HEK293 (cell line): ENCODE data around the gene CDKN2AIP.

Source experiments
- CTCF ChIA-PET: fragments of 350-600 bp; formaldehyde crosslinking; extraction: SDS; loops from one replicate; lab custom pipeline; 2021; ENCODE audit warnings: antibody characterized with exemption; lab: Yijun Ruan, JAX
- POLR2A ChIA-PET: fragments of 300-600 bp; formaldehyde crosslinking; extraction: SDS; loops from one replicate; lab custom pipeline; 2020; ENCODE audit warnings: antibody characterized with exemption, inconsistent platforms; lab: Yijun Ruan, JAX
- H3K27ac ChIP-seq: fragments of 200-500 bp; sonication (Bioruptor generic); 2 replicates; pipeline ENCODE4 v1.5.1; 2014; ENCODE audit warnings: low read depth, low read length, control low read depth, inconsistent platforms; ENCODE audit errors: extremely low read depth
- H3K36me3 ChIP-seq, 2 experiments: fragments of 200-500 bp in 1 of 2; sonication (Bioruptor generic) in 1 of 2; 1 replicate in 1 of 2; 2 replicates in 1 of 2; pipeline ENCODE4 v1.5.1; 2014 to 2017; ENCODE audit warnings: inconsistent platforms in 2 of 2, low read length in 2 of 2; ENCODE audit not compliant: control insufficient read depth in 2 of 2, insufficient read depth in 1 of 2
- H3K4me1 ChIP-seq: fragments of 200-500 bp; sonication (Bioruptor generic); 2 replicates; pipeline ENCODE4 v1.5.1; 2014; ENCODE audit warnings: mild to moderate bottlenecking, low read length, inconsistent platforms; ENCODE audit not compliant: control insufficient read depth, insufficient read depth
- H3K4me3 ChIP-seq: 2 replicates; pipeline ENCODE4 v1.5.1; 2011; ENCODE audit warnings: low read depth, mild to moderate bottlenecking, control low read depth, low read length, moderate library complexity
- H3K9me3 ChIP-seq: fragments of 200-500 bp; sonication (Bioruptor generic); 2 replicates; pipeline ENCODE4 v1.5.1; 2014; ENCODE audit warnings: low read depth, low read length, inconsistent platforms; ENCODE audit not compliant: control insufficient read depth, insufficient read depth
- BCL11A ChIP-seq: fragments of 450-650 bp; formaldehyde crosslinking; IDR thresholded peaks from 2 replicates; pipeline ENCODE4 v1.5.1; 2016; ENCODE audit warnings: low read depth, missing biosample characterization, missing genetic modification characterization
- GFI1B ChIP-seq: fragments of 450-650 bp; formaldehyde crosslinking; IDR thresholded peaks from 2 replicates; pipeline ENCODE4 v1.5.1; 2016; ENCODE audit warnings: missing biosample characterization, missing genetic modification characterization
- GLIS1 ChIP-seq: fragments of 450-650 bp; formaldehyde crosslinking; IDR thresholded peaks from 2 replicates; pipeline ENCODE4 v1.5.1; 2016; ENCODE audit warnings: missing biosample characterization, missing genetic modification characterization
- OSR2 ChIP-seq: fragments of 450-650 bp; formaldehyde crosslinking; IDR thresholded peaks from 2 replicates; pipeline ENCODE4 v1.5.1; 2016; ENCODE audit warnings: missing biosample characterization, missing genetic modification characterization
- SP2 ChIP-seq: fragments of 450-650 bp; formaldehyde crosslinking; IDR thresholded peaks from 2 replicates; pipeline ENCODE4 v1.5.1; 2016; ENCODE audit warnings: missing biosample characterization, missing genetic modification characterization
- ZBTB21 ChIP-seq: fragments of 450-650 bp; formaldehyde crosslinking; IDR thresholded peaks from 2 replicates; pipeline ENCODE4 v1.5.1; 2017; ENCODE audit warnings: missing biosample characterization, missing genetic modification characterization
- ZFHX2 ChIP-seq: fragments of 450-650 bp; formaldehyde crosslinking; conservative IDR thresholded peaks from 2 replicates; pipeline ENCODE4 v1.5.1; 2016; ENCODE audit warnings: missing biosample characterization, missing genetic modification characterization
- ZIC2 ChIP-seq: fragments of 450-650 bp; formaldehyde crosslinking; IDR thresholded peaks from 2 replicates; pipeline ENCODE4 v1.5.1; 2016; ENCODE audit warnings: missing biosample characterization, missing genetic modification characterization
- ZNF114 ChIP-seq: fragments of 450-650 bp; formaldehyde crosslinking; IDR thresholded peaks from 2 replicates; pipeline ENCODE4 v1.5.0; 2017; ENCODE audit warnings: missing biosample characterization, missing genetic modification characterization
- ZNF157 ChIP-seq: fragments of 450-650 bp; formaldehyde crosslinking; IDR thresholded peaks from 2 replicates; pipeline ENCODE4 v1.5.1; 2016; ENCODE audit warnings: missing biosample characterization, missing genetic modification characterization
- ZNF16 ChIP-seq: fragments of 450-650 bp; formaldehyde crosslinking; IDR thresholded peaks from 2 replicates; pipeline ENCODE4 v1.5.1; 2016; ENCODE audit warnings: low read depth, missing biosample characterization, missing genetic modification characterization
- ZNF174 ChIP-seq: fragments of 450-650 bp; formaldehyde crosslinking; IDR thresholded peaks from 2 replicates; pipeline ENCODE4 v1.5.0; 2017; ENCODE audit warnings: missing biosample characterization, mild to moderate bottlenecking, missing genetic modification characterization
- ZNF214 ChIP-seq: fragments of 450-650 bp; formaldehyde crosslinking; IDR thresholded peaks from 2 replicates; pipeline ENCODE4 v1.5.1; 2017; ENCODE audit warnings: missing biosample characterization, mild to moderate bottlenecking, missing genetic modification characterization, borderline replicate concordance
- ZNF266 ChIP-seq: fragments of 450-650 bp; formaldehyde crosslinking; IDR thresholded peaks from 2 replicates; pipeline ENCODE4 v1.5.1; 2016; ENCODE audit warnings: missing biosample characterization, missing genetic modification characterization, low read depth
- ZNF292 ChIP-seq: fragments of 450-650 bp; formaldehyde crosslinking; IDR thresholded peaks from 2 replicates; pipeline ENCODE4 v1.5.1; 2016; ENCODE audit warnings: low read depth, missing biosample characterization, missing genetic modification characterization, borderline replicate concordance
- ZNF302 ChIP-seq: fragments of 450-650 bp; formaldehyde crosslinking; IDR thresholded peaks from 2 replicates; pipeline ENCODE4 v1.5.1; 2016; ENCODE audit warnings: missing biosample characterization, missing genetic modification characterization, low read depth
- ZNF350 ChIP-seq: fragments of 450-650 bp; formaldehyde crosslinking; IDR thresholded peaks from 2 replicates; pipeline ENCODE4 v1.5.0; 2017; ENCODE audit warnings: missing biosample characterization, mild to moderate bottlenecking, missing genetic modification characterization
- ZNF426 ChIP-seq: fragments of 450-650 bp; formaldehyde crosslinking; IDR thresholded peaks from 2 replicates; pipeline ENCODE4 v1.5.1; 2017; ENCODE audit warnings: missing biosample characterization, missing genetic modification characterization, mild to moderate bottlenecking, inconsistent platforms, moderate library complexity
- ZNF558 ChIP-seq: fragments of 450-650 bp; formaldehyde crosslinking; IDR thresholded peaks from 2 replicates; pipeline ENCODE4 v1.5.1; 2016; ENCODE audit warnings: missing biosample characterization, missing genetic modification characterization
- ZNF610 ChIP-seq: fragments of 450-650 bp; formaldehyde crosslinking; IDR thresholded peaks from 2 replicates; pipeline ENCODE4 v1.5.1; 2016; ENCODE audit warnings: missing biosample characterization, missing genetic modification characterization, borderline replicate concordance
- ZNF624 ChIP-seq: fragments of 450-650 bp; formaldehyde crosslinking; IDR thresholded peaks from 2 replicates; pipeline ENCODE4 v1.5.1; 2017; ENCODE audit warnings: missing biosample characterization, missing genetic modification characterization
- ZNF660 ChIP-seq: fragments of 450-650 bp; IDR thresholded peaks from 2 replicates; pipeline ENCODE4 v1.5.1; 2018; ENCODE audit warnings: missing biosample characterization, mild to moderate bottlenecking, missing genetic modification characterization
- ZNF777 ChIP-seq: fragments of 450-650 bp; formaldehyde crosslinking; IDR thresholded peaks from 2 replicates; pipeline ENCODE4 v1.5.1; 2017; ENCODE audit warnings: missing biosample characterization, missing genetic modification characterization, borderline replicate concordance
- ZNF791 ChIP-seq: fragments of 450-650 bp; formaldehyde crosslinking; IDR thresholded peaks from 2 replicates; pipeline ENCODE4 v1.5.1; 2016; ENCODE audit warnings: missing biosample characterization, missing genetic modification characterization
- TF ChIP-seq, protein P1 (sequence below): fragments of 450-650 bp; IDR thresholded peaks from 2 replicates; pipeline ENCODE4 v1.5.1; 2018; ENCODE audit warnings: missing biosample characterization, mild to moderate bottlenecking, missing genetic modification characterization
- TF ChIP-seq, protein P2 (sequence below): fragments of 450-650 bp; formaldehyde crosslinking; IDR thresholded peaks from 2 replicates; pipeline ENCODE4 v1.5.1; 2016; ENCODE audit warnings: missing biosample characterization, missing genetic modification characterization
- TF ChIP-seq, protein P3 (sequence below): fragments of 450-650 bp; formaldehyde crosslinking; IDR thresholded peaks from 2 replicates; pipeline ENCODE4 v1.5.1; 2016; ENCODE audit warnings: missing biosample characterization, missing genetic modification characterization
- TF ChIP-seq, protein P4 (sequence below): fragments of 450-650 bp; formaldehyde crosslinking; IDR thresholded peaks from 2 replicates; pipeline ENCODE4 v1.5.1; 2017; ENCODE audit warnings: missing biosample characterization, missing genetic modification characterization
- TF ChIP-seq, protein P5 (sequence below): fragments of 450-650 bp; formaldehyde crosslinking; IDR thresholded peaks from 2 replicates; pipeline ENCODE4 v1.5.1; 2016; ENCODE audit warnings: missing biosample characterization, missing genetic modification characterization

CDKN2AIP gene

DNA sequence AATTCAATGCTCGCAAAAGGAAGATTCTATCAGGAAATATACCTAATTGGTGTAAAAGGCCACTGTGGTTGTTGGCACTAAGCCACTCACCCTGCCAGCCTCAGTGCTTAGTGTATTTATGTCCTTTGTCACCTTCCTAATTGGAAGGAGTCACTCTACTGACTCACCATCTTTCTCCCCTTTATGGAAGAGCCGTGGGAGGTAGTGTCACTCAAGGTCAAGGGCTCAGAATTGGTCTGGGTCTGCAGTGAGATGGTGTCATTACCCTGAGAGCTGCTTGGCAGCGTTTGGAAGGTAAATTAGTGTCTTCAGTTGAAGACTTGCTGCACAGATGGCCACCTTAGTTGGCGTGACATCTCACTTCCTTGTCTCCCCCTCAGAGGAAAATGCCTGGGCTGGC, 41.7 kb upstream of the CDKN2AIP start (continued):
- TF ChIP-seq, protein P1, sequence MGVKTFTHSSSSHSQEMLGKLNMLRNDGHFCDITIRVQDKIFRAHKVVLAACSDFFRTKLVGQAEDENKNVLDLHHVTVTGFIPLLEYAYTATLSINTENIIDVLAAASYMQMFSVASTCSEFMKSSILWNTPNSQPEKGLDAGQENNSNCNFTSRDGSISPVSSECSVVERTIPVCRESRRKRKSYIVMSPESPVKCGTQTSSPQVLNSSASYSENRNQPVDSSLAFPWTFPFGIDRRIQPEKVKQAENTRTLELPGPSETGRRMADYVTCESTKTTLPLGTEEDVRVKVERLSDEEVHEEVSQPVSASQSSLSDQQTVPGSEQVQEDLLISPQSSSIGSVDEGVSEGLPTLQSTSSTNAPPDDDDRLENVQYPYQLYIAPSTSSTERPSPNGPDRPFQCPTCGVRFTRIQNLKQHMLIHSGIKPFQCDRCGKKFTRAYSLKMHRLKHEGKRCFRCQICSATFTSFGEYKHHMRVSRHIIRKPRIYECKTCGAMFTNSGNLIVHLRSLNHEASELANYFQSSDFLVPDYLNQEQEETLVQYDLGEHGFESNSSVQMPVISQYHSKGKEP (tag by site-specific recombination), result no peak
- TF ChIP-seq ZNF610 (no peak), SP2 (tag by site-specific recombination) (peak; percentile 19; the same call in 1 of the 2 replicates), ZNF174 (no peak), ZNF660 (tag by site-specific recombination) (no peak; the same call in none of the 2 replicates), ZNF624 (tag by site-specific recombination) (no peak), GFI1B (tag by site-specific recombination) (no peak), ZNF16 (tag by site-specific recombination) (no peak), ZNF350 (tag by site-specific recombination) (no peak), ZNF266 (tag by site-specific recombination) (no peak), ZIC2 (tag by site-specific recombination) (0 out of 2 replicates have a peak, but pooled peaks have one; percentile 13), OSR2 (0 out of 2 replicates have a peak, but pooled peaks have one; percentile 26), ZNF292 (tag by site-specific recombination) (no peak), ZFHX2 (tag by site-specific recombination) (peak; percentile 59), ZNF791 (tag by site-specific recombination) (no peak), ZNF558 (0 out of 2 replicates have a peak, but pooled peaks have one; percentile 48), ZNF777 (tag by site-specific recombination) (no peak), ZNF157 (no peak), BCL11A (tag by site-specific recombination) (no peak)
- TF ChIP-seq, protein P2, sequence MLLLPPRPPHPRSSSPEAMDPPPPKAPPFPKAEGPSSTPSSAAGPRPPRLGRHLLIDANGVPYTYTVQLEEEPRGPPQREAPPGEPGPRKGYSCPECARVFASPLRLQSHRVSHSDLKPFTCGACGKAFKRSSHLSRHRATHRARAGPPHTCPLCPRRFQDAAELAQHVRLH, result no peak
- TF ChIP-seq, protein P3, sequence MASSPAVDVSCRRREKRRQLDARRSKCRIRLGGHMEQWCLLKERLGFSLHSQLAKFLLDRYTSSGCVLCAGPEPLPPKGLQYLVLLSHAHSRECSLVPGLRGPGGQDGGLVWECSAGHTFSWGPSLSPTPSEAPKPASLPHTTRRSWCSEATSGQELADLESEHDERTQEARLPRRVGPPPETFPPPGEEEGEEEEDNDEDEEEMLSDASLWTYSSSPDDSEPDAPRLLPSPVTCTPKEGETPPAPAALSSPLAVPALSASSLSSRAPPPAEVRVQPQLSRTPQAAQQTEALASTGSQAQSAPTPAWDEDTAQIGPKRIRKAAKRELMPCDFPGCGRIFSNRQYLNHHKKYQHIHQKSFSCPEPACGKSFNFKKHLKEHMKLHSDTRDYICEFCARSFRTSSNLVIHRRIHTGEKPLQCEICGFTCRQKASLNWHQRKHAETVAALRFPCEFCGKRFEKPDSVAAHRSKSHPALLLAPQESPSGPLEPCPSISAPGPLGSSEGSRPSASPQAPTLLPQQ (tag by site-specific recombination), result no peak
- TF ChIP-seq, protein P4, sequence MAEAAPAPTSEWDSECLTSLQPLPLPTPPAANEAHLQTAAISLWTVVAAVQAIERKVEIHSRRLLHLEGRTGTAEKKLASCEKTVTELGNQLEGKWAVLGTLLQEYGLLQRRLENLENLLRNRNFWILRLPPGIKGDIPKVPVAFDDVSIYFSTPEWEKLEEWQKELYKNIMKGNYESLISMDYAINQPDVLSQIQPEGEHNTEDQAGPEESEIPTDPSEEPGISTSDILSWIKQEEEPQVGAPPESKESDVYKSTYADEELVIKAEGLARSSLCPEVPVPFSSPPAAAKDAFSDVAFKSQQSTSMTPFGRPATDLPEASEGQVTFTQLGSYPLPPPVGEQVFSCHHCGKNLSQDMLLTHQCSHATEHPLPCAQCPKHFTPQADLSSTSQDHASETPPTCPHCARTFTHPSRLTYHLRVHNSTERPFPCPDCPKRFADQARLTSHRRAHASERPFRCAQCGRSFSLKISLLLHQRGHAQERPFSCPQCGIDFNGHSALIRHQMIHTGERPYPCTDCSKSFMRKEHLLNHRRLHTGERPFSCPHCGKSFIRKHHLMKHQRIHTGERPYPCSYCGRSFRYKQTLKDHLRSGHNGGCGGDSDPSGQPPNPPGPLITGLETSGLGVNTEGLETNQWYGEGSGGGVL (tag by site-specific recombination), result peak; percentile 27

DNA sequence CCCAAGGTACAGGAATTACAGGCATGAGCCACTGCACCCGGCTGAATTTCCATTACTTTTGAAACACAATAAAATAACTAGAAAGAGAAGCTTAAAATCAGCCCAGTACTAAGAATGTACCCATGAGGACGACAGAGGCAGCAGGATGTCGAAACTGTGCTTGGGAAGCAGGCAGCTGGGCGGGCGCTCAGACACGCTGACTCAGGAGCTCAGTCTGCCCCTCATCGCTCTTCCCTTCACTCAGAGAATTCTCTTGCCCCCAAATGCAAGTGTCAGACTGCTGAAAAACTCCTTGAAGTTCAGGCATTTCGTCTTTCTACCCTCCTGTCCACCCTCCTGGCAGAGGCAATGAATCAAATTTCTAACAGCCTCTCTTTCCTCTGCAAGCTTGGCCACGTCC, 41.0 kb upstream of the CDKN2AIP start:
- no peaks in the 10 kb centered on the region for H3K36me3 ChIP-seq
- H3K4me3 ChIP-seq, result no peak overlapping the region
- TF ChIP-seq ZNF114 (tag by site-specific recombination) (no peak), ZNF426 (tag by site-specific recombination) (no peak), GLIS1 (tag by site-specific recombination) (no peak), ZBTB21 (no peak), ZNF302 (tag by site-specific recombination) (no peak), ZNF214 (no peak)
- TF ChIP-seq, protein P5, sequence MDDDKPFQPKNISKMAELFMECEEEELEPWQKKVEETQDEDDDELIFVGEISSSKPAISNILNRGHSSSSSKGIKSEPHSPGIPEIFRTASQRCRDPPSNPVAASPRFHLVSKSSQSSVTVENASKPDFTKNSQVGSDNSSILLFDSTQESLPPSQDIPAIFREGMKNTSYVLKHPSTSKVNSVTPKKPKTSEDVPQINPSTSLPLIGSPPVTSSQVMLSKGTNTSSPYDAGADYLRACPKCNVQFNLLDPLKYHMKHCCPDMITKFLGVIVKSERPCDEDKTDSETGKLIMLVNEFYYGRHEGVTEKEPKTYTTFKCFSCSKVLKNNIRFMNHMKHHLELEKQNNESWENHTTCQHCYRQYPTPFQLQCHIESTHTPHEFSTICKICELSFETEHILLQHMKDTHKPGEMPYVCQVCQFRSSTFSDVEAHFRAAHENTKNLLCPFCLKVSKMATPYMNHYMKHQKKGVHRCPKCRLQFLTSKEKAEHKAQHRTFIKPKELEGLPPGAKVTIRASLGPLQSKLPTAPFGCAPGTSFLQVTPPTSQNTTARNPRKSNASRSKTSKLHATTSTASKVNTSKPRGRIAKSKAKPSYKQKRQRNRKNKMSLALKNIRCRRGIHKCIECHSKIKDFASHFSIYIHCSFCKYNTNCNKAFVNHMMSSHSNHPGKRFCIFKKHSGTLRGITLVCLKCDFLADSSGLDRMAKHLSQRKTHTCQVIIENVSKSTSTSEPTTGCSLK (tag by site-specific recombination), result no peak
- TF ChIP-seq, all 188 proteins: peak for 0
- ChIA-PET CTCF (interaction anchor here (0.7 to 0.9 kb wide), 2 partner anchors 25 to 465 kb away, joined by 3 read pairs; no protein-coding TSS in a partner anchor), POLR2A (no interaction called here)
- peaks cover 5% of the 10 kb centered on the region for H3K4me1 ChIP-seq
- H3K9me3 ChIP-seq, result no peaks in the 10 kb centered on the region
- no peak overlapping the region for H3K27ac ChIP-seq
